Stimulated activated naive CD8-positive, alpha-beta T cell treated with anti-CD3 and anti-CD28 coated beads, Interleukin-15, Interleukin-2, amounts not matched to agents 100 U/mL and 50 U/mL, for 24 hours (primary cell): ENCODE results near the gene RGR.
"Not testable (repeated sequence)": the region's sequence is repeated elsewhere in the genome, so short reads cannot be mapped to it uniquely, and the experiment has no call there.

Experiments used
- ATAC-seq: fragments of 150-1000 bp; cut with Tn5 transposase; one replicate; pipeline ENCODE4 v1.10.0; 2021
- DNase-seq: peaks from one replicate; pipeline ENCODE4 v3.0.0; 2021

RGR gene

GRCh38 chr10:84258034-84258695, 13.3 kb downstream of the RGR start:
- ATAC-seq (no peak), DNase-seq (no peak)

GRCh38 chr10:84261236-84261915, 16.5 kb downstream of the RGR start:
- ATAC-seq: no peak

GRCh38 chr10:84262190-84262956, 17.5 kb downstream of the RGR start:
- DNase-seq (no peak), ATAC-seq (no peak)

More at GRCh38 chr10:84261236-84261915, 16.5 kb downstream of the RGR start:
- DNase-seq: no peak

GRCh38 chr10:84263716-84264115, 18.9 kb downstream of the RGR start:
- no peak for ATAC-seq
- DNase-seq: no peak

GRCh38 chr10:84264611-84265141, 19.8 kb downstream of the RGR start:
- ATAC-seq: peak; percentile 89

GRCh38 chr10:84265418-84265817, 20.6 kb downstream of the RGR start:
- no peak for ATAC-seq
- DNase-seq: no peak

More at GRCh38 chr10:84264611-84265141, 19.8 kb downstream of the RGR start:
- peak; percentile 77 for DNase-seq

- ATAC-seq (peak; percentile 75), DNase-seq (peak; percentile 83)
Measured at GRCh38 chr10:84267503-84268126, 22.8 kb downstream of the RGR start.

GRCh38 chr10:84269162-84269561, 24.3 kb downstream of the RGR start:
- no peak for DNase-seq
- no peak for ATAC-seq

GRCh38 chr10:84269773-84270172, 24.9 kb downstream of the RGR start:
- ATAC-seq (no peak), DNase-seq (no peak)

- DNase-seq (no peak), ATAC-seq (no peak)
Measured at GRCh38 chr10:84270708-84271107, 25.9 kb downstream of the RGR start.

- not testable (repeated sequence) for ATAC-seq, DNase-seq
Measured at GRCh38 chr10:84279876-84280475, 35.1 kb downstream of the RGR start.

- DNase-seq (no peak), ATAC-seq (no peak)
Measured at GRCh38 chr10:84286695-84287094, 41.8 kb downstream of the RGR start.

- ATAC-seq (no peak), DNase-seq (no peak)
Measured at GRCh38 chr10:84288151-84288550, 43.3 kb downstream of the RGR start.

- ATAC-seq (no peak), DNase-seq (no peak)
Measured at GRCh38 chr10:84289521-84290200, 44.8 kb downstream of the RGR start.

- ATAC-seq (no peak), DNase-seq (no peak)
Measured at GRCh38 chr10:84290235-84290634, 45.4 kb downstream of the RGR start.

- no peak for ATAC-seq
- DNase-seq: no peak
Measured at GRCh38 chr10:84291384-84291783, 46.5 kb downstream of the RGR start.

- no peak for ATAC-seq
- DNase-seq: no peak
Measured at GRCh38 chr10:84292502-84292901, 47.6 kb downstream of the RGR start.

- ATAC-seq: no peak
- DNase-seq: no peak
Measured at GRCh38 chr10:84293171-84293570, 48.3 kb downstream of the RGR start.

GRCh38 chr10:84293574-84294016, 48.7 kb downstream of the RGR start:
- DNase-seq (peak; percentile 20), ATAC-seq (peak; percentile 84)

- DNase-seq (no peak), ATAC-seq (peak; percentile 63)
Measured at GRCh38 chr10:84294766-84295447, 50.1 kb downstream of the RGR start.
